Tibial nerve (tissue), 4 donors: Measurements from ENCODE around the gene TEAD4. TPM values are rescaled to one million over a fixed set of nuclear protein-coding genes. Genes with fewer than 3 reads are reported as not detected.

Experiments
- DNase-seq, 2 donors: peaks; one replicate each; pipeline ENCODE4 v3.0.0-alpha.2; 2019; ENCODE audit warnings: low spot score in 2 of 2
- H3K27ac ChIP-seq, 4 donors: fragments of 200-600 bp; sonication (generic) in 3 of 4; one replicate each; pipeline ENCODE4 v1.5.1; 2017 to 2019; ENCODE audit warnings: mild to moderate bottlenecking in 1 of 4
- H3K27me3 ChIP-seq, 2 donors: fragments of 200-600 bp; sonication (generic) in 1 of 2; one replicate each; pipeline versions ENCODE4 v1.5.1 to v1.6.0; 2017 to 2019
- H3K36me3 ChIP-seq, 3 donors: fragments of 200-600 bp; sonication (generic); one replicate each; pipeline ENCODE4 v1.5.1; 2018 to 2019
- H3K4me1 ChIP-seq, 4 donors: fragments of 200-600 bp; sonication (generic) in 3 of 4; one replicate each; pipeline ENCODE4 v1.5.1; 2017 to 2019
- H3K4me3 ChIP-seq, 4 donors: fragments of 200-600 bp; sonication (generic) in 3 of 4; one replicate each; pipeline ENCODE4 v1.5.1; 2017 to 2019; ENCODE audit warnings: mild to moderate bottlenecking in 1 of 4, moderate library complexity in 1 of 4
- H3K9me3 ChIP-seq, 4 donors: fragments of 200-600 bp; sonication (generic) in 3 of 4; one replicate each; pipeline ENCODE4 v1.5.1; 2017 to 2019
- CTCF ChIP-seq, 5 experiments: fragments of 200-600 bp in 3 of 5; fragments of 450-650 bp in 2 of 5; sonication (generic) in 3 of 5; IDR thresholded peaks; one replicate each; pipeline ENCODE4 v1.5.1; 2016 to 2019; ENCODE audit warnings: antibody characterized with exemption in 5 of 5, mild to moderate bottlenecking in 3 of 5, moderate library complexity in 2 of 5
- EP300 ChIP-seq, 2 donors: sonication (generic); formaldehyde crosslinking; IDR thresholded peaks; one replicate each; pipeline ENCODE4 v1.6.1; 2017; ENCODE audit warnings: antibody characterized with exemption in 2 of 2, mild to moderate bottlenecking in 1 of 2
- POLR2A ChIP-seq, 2 donors: fragments of 450-650 bp; IDR thresholded peaks; one replicate each; pipeline ENCODE4 v1.6.1; 2017; ENCODE audit warnings: antibody characterized with exemption in 2 of 2, mild to moderate bottlenecking in 2 of 2, moderate library complexity in 2 of 2
- WGBS, 2 donors: methylation state at CpG; one replicate each; pipeline ENCODE4 v1.1.5; 2018; 5-methylcytosine and 5-hydroxymethylcytosine counted together
- total RNA-seq, 4 donors: library from RNA; depleted of rRNA; stranded (reverse); fragments of >200 nt; gene quantifications; one replicate each; pipeline ENCODE4 v1.1.0, GENCODE V29; 2016

The TEAD4 gene
- total RNA-seq, 4 donors from 2014 or later, result 17.2 to 34.2 (median 23.5) TPM

GRCh38 chr12:2974560-2974971, 15.4 kb downstream of the TEAD4 start:
- Histone ChIP-seq H3K4me1 (peaks cover 0 to 5% (median 0%) of the 10 kb centered on the region in 4 donors), H3K27ac (no peak overlapping the region), H3K4me3 (no peak overlapping the region), H3K36me3 (no peaks in the 10 kb centered on the region), H3K9me3 (no peaks in the 10 kb centered on the region), H3K27me3 (no peaks in the 10 kb centered on the region)
- TF ChIP-seq EP300 (IDR thresholded peaks at IDR 0.05) (no peak), CTCF (IDR thresholded peaks at IDR 0.05) (no peak), POLR2A (IDR thresholded peaks at IDR 0.05) (no peak)
- no peak for DNase-seq
- WGBS, 2 donors, result 42 to 46% methylated on average over 9 to 10 of the region's 10 CpGs

- Histone ChIP-seq H3K27ac (no peak overlapping the region), H3K36me3 (no peaks in the 10 kb centered on the region), H3K27me3 (no peaks in the 10 kb centered on the region), H3K4me3 (no peak overlapping the region), H3K9me3 (no peaks in the 10 kb centered on the region), H3K4me1 (peaks cover 0 to 5% (median 0%) of the 10 kb centered on the region in 4 donors)
- no peak for DNase-seq
- 73 to 77% methylated on average over 3 to 5 of the region's 6 CpGs for WGBS, 2 donors
- TF ChIP-seq POLR2A (IDR thresholded peaks at IDR 0.05) (no peak), CTCF (IDR thresholded peaks at IDR 0.05) (no peak), EP300 (IDR thresholded peaks at IDR 0.05) (no peak)
Observed at GRCh38 chr12:2976581-2976996, 17.4 kb downstream of the TEAD4 start.

- H3K27me3 ChIP-seq, result no peaks in the 10 kb centered on the region
- no peak for DNase-seq
- WGBS, 2 donors, result 89 to 93% methylated on average over 5 of the region's 5 CpGs
- no peak overlapping the region for H3K4me3 ChIP-seq
- H3K9me3 ChIP-seq, result no peaks in the 10 kb centered on the region
- no peak overlapping the region for H3K27ac ChIP-seq
- H3K36me3 ChIP-seq, result no peaks in the 10 kb centered on the region
- TF ChIP-seq EP300 (IDR thresholded peaks at IDR 0.05) (no peak), CTCF (IDR thresholded peaks at IDR 0.05) (no peak)
- H3K4me1 ChIP-seq, result peaks cover 0 to 5% (median 0%) of the 10 kb centered on the region in 4 donors
Observed at GRCh38 chr12:2977776-2978175, 18.6 kb downstream of the TEAD4 start.

- WGBS, 2 donors, result 94 to 95% methylated on average over 4 of the region's 4 CpGs
- no peak for DNase-seq
Observed at GRCh38 chr12:2979806-2980205, 20.6 kb downstream of the TEAD4 start.

GRCh38 chr12:2980630-2981029, 21.4 kb downstream of the TEAD4 start:
- Histone ChIP-seq H3K27me3 (no peaks in the 10 kb centered on the region), H3K4me1 (no peaks in the 10 kb centered on the region), H3K36me3 (no peaks in the 10 kb centered on the region), H3K27ac (no peak overlapping the region), H3K4me3 (no peak overlapping the region), H3K9me3 (no peaks in the 10 kb centered on the region)
- 80% methylated on average over 7 of the region's 7 CpGs for WGBS, 2 donors
- TF ChIP-seq POLR2A (IDR thresholded peaks at IDR 0.05) (no peak), EP300 (IDR thresholded peaks at IDR 0.05) (no peak)
- DNase-seq, result no peak

More at GRCh38 chr12:2979806-2980205, 20.6 kb downstream of the TEAD4 start:
- Histone ChIP-seq H3K27ac (no peak overlapping the region), H3K4me1 (no peaks in the 10 kb centered on the region), H3K9me3 (no peaks in the 10 kb centered on the region), H3K36me3 (no peaks in the 10 kb centered on the region), H3K27me3 (no peaks in the 10 kb centered on the region), H3K4me3 (no peak overlapping the region)
- TF ChIP-seq EP300 (IDR thresholded peaks at IDR 0.05) (no peak), POLR2A (IDR thresholded peaks at IDR 0.05) (no peak), CTCF (IDR thresholded peaks at IDR 0.05) (no peak)

- H3K4me3 ChIP-seq, result no peak overlapping the region
- no peaks in the 10 kb centered on the region for H3K4me1 ChIP-seq
- H3K9me3 ChIP-seq, result no peaks in the 10 kb centered on the region
- DNase-seq, result no peak
- H3K36me3 ChIP-seq, result no peaks in the 10 kb centered on the region
- H3K27ac ChIP-seq, result no peak overlapping the region
- TF ChIP-seq EP300 (IDR thresholded peaks at IDR 0.05), result no peak
- no peak for TF ChIP-seq POLR2A (IDR thresholded peaks at IDR 0.05)
- TF ChIP-seq CTCF (IDR thresholded peaks at IDR 0.05), result no peak
- WGBS, 2 donors, result 85 to 94% methylated on average over 9 to 13 of the region's 13 CpGs
- H3K27me3 ChIP-seq, result no peaks in the 10 kb centered on the region
Observed at GRCh38 chr12:2982361-2982760, 23.2 kb downstream of the TEAD4 start.
